H1 (cell line): Measurements from ENCODE around the gene CLBA1. TPM values are rescaled to one million over a fixed set of nuclear protein-coding genes. Genes with fewer than 3 reads are reported as not detected.
"Not testable (repeated sequence)": the region's sequence is repeated elsewhere in the genome, so short reads cannot be mapped to it uniquely, and the experiment has no call there.

ENCODE experiments used
- CTCF ChIA-PET: fragments of 300-600 bp; sonication (Branson Sonifier 250); formaldehyde crosslinking; loops from one replicate; lab custom pipeline; 2021; ENCODE audit not compliant: partially characterized antibody; lab: Charles Lee
- POLR2A ChIA-PET: fragments of 300-600 bp; sonication (Branson Sonifier 250); formaldehyde crosslinking; loops from one replicate; lab custom pipeline; 2021; ENCODE audit warnings: inconsistent platforms; ENCODE audit not compliant: partially characterized antibody; lab: Charles Lee
- DNase-seq, 2 experiments: peaks; one replicate each; pipeline versions ENCODE4 v3.0.0 to v3.0.0-alpha.2; 2010 to 2022; ENCODE audit warnings: low spot score in 2 of 2, low read depth in 1 of 2, mixed read lengths in 1 of 2
- FAIRE-seq: peaks from 2 replicates; lab custom pipeline; 2011; peaks lifted over from hg19 to GRCh38; lab: Jason Lieb, UNC
- H2AFZ ChIP-seq: 2 replicates; pipeline ENCODE4 v1.8.1; 2012; ENCODE audit warnings: low read length, inconsistent platforms
- H2AK5ac ChIP-seq: 2 replicates; pipeline ENCODE4 v1.6.1; 2013; ENCODE audit warnings: low read depth, low read length
- H2BK120ac ChIP-seq: replicated peaks from 2 replicates; pipeline ENCODE3; 2013; ENCODE audit warnings: low read depth, low read length, inconsistent platforms
- H2BK12ac ChIP-seq: 2 replicates; pipeline ENCODE4 v1.6.1; 2013; ENCODE audit warnings: low read depth, low read length
- H2BK15ac ChIP-seq: 2 replicates; pipeline ENCODE4 v1.6.1; 2013; ENCODE audit warnings: low read length
- H2BK20ac ChIP-seq: 2 replicates; pipeline ENCODE4 v1.6.1; 2013; ENCODE audit warnings: low read length
- H2BK5ac ChIP-seq: 2 replicates; pipeline ENCODE4 v1.6.1; 2013; ENCODE audit warnings: low read depth, low read length
- H3K14ac ChIP-seq: 2 replicates; pipeline ENCODE4 v1.6.1; 2013; ENCODE audit warnings: inconsistent platforms; ENCODE audit not compliant: insufficient read length
- H3K18ac ChIP-seq: 2 replicates; pipeline ENCODE4 v1.6.1; 2013; ENCODE audit warnings: low read length; ENCODE audit errors: extremely low read depth
- H3K23ac ChIP-seq: 2 replicates; pipeline ENCODE4 v1.6.1; 2013; ENCODE audit warnings: inconsistent platforms; ENCODE audit not compliant: insufficient read length
- H3K23me2 ChIP-seq: 2 replicates; pipeline ENCODE4 v1.6.1; 2013; ENCODE audit warnings: low read depth, low read length
- H3K27ac ChIP-seq: 2 replicates; pipeline ENCODE4 v1.6.1; 2011; ENCODE audit warnings: low read depth, low read length, inconsistent platforms
- H3K27me3 ChIP-seq, 4 experiments: replicated peaks in 1 of 4; 1 replicate in 1 of 4; 2 replicates in 3 of 4; pipeline versions ENCODE4 v1.6.1 to v1.8.1; 2011 to 2013; ENCODE audit warnings: low read length in 3 of 4, mild to moderate bottlenecking in 3 of 4, inconsistent platforms in 2 of 4, mixed read lengths in 2 of 4, moderate library complexity in 1 of 4; ENCODE audit not compliant: control insufficient read depth in 3 of 4, insufficient read depth in 3 of 4; ENCODE audit errors: extremely low read depth in 1 of 4
- H3K36me3 ChIP-seq, 4 experiments: 2 replicates each; pipeline versions ENCODE4 v1.6.1 to v1.8.1; 2011 to 2013; ENCODE audit warnings: mild to moderate bottlenecking in 4 of 4, low read length in 3 of 4, moderate library complexity in 2 of 4, control low read depth in 1 of 4, inconsistent platforms in 1 of 4; ENCODE audit not compliant: insufficient read depth in 4 of 4, control insufficient read depth in 2 of 4
- H3K4ac ChIP-seq: replicated peaks from 2 replicates; pipeline ENCODE3; 2013; ENCODE audit warnings: low read length, low read depth, mixed read lengths, inconsistent platforms; ENCODE audit not compliant: insufficient read length
- H3K4me1 ChIP-seq, 4 experiments: replicated peaks in 1 of 4; 1 replicate in 1 of 4; 2 replicates in 3 of 4; pipeline versions ENCODE4 v1.6.1 to v1.8.1; 2011 to 2013; ENCODE audit warnings: low read length in 3 of 4, inconsistent platforms in 2 of 4, mixed read lengths in 1 of 4; ENCODE audit not compliant: insufficient read depth in 4 of 4, control insufficient read depth in 3 of 4
- H3K4me2 ChIP-seq, 2 experiments: 2 replicates each; pipeline versions ENCODE4 v1.6.1 to v1.8.1; 2011 to 2013; ENCODE audit warnings: low read depth in 2 of 2, low read length in 2 of 2, control low read depth in 1 of 2, inconsistent platforms in 1 of 2, mild to moderate bottlenecking in 1 of 2; ENCODE audit not compliant: insufficient read depth in 1 of 2
- H3K4me3 ChIP-seq, 4 experiments: fragments of 200-600, 300-600 bp in 1 of 4; sonication (generic), shearing (Covaris generic), sonication (Bioruptor Twin) in 1 of 4; 2 replicates each; pipeline versions ENCODE4 v1.5.1 to v1.8.1; 2011 to 2016; ENCODE audit warnings: low read length in 4 of 4, low read depth in 3 of 4, control low read depth in 2 of 4, inconsistent platforms in 2 of 4, mild to moderate bottlenecking in 2 of 4, mixed read lengths in 1 of 4, moderate library complexity in 1 of 4; ENCODE audit not compliant: insufficient read depth in 2 of 4; ENCODE audit errors: extremely low read depth in 1 of 4
- H3K56ac ChIP-seq: replicated peaks from 2 replicates; pipeline ENCODE3; 2013; ENCODE audit warnings: low read depth, mild to moderate bottlenecking, mixed read lengths, low read length, inconsistent platforms; ENCODE audit not compliant: insufficient read length
- H3K79me1 ChIP-seq: 2 replicates; pipeline ENCODE4 v1.6.1; 2013; ENCODE audit warnings: low read depth, low read length, control low read depth
- H3K79me2 ChIP-seq, 2 experiments: 2 replicates each; pipeline versions ENCODE4 v1.6.1 to v1.8.1; 2012 to 2013; ENCODE audit warnings: low read length in 2 of 2, mild to moderate bottlenecking in 2 of 2, inconsistent platforms in 1 of 2; ENCODE audit not compliant: insufficient read depth in 2 of 2, control insufficient read depth in 1 of 2
- H3K9ac ChIP-seq, 4 experiments: replicated peaks in 1 of 4; 1 replicate in 1 of 4; 2 replicates in 3 of 4; pipeline versions ENCODE4 v1.6.1 to v1.8.1; 2011 to 2013; ENCODE audit warnings: low read depth in 3 of 4, low read length in 3 of 4, control low read depth in 2 of 4, mild to moderate bottlenecking in 2 of 4, moderate library complexity in 2 of 4, inconsistent platforms in 1 of 4; ENCODE audit errors: extremely low read depth in 1 of 4
- H3K9me3 ChIP-seq, 2 experiments: 2 replicates each; pipeline versions ENCODE4 v1.6.1 to v1.8.1; 2012 to 2013; ENCODE audit warnings: mild to moderate bottlenecking in 2 of 2, moderate library complexity in 2 of 2, control low read depth in 1 of 2, inconsistent platforms in 1 of 2, low read depth in 1 of 2, low read length in 1 of 2, mixed read lengths in 1 of 2; ENCODE audit not compliant: insufficient read depth in 2 of 2
- H4K20me1 ChIP-seq, 2 experiments: replicated peaks in 1 of 2; 2 replicates each; pipeline versions ENCODE3 to v1.8.1; 2011 to 2013; ENCODE audit warnings: inconsistent platforms in 2 of 2, low read length in 2 of 2, mild to moderate bottlenecking in 1 of 2; ENCODE audit not compliant: insufficient read depth in 2 of 2, control insufficient read depth in 1 of 2
- H4K5ac ChIP-seq: 2 replicates; pipeline ENCODE4 v1.6.1; 2013; ENCODE audit warnings: low read length, low read depth, mixed read lengths, inconsistent platforms; ENCODE audit not compliant: insufficient read length
- H4K8ac ChIP-seq: 2 replicates; pipeline ENCODE4 v1.8.0; 2013; ENCODE audit warnings: mild to moderate bottlenecking, moderate library complexity, low read length, inconsistent platforms; ENCODE audit not compliant: insufficient read depth; ENCODE audit errors: extremely low read depth
- H4K91ac ChIP-seq: replicated peaks from 2 replicates; pipeline ENCODE3; 2013; ENCODE audit warnings: low read length, mixed read lengths, inconsistent platforms; ENCODE audit not compliant: insufficient read length
- WGBS, 2 experiments: shearing (Covaris generic) in 1 of 2; methylation state at CpG; one replicate each; pipeline versions ENCODE4 v1.1.6 to v1.1.7; 2013 to 2015; ENCODE audit warnings: low lambda C conversion rate in 2 of 2, mixed read lengths in 2 of 2, inconsistent platforms in 1 of 2, low coverage in 1 of 2, missing lambda C conversion rate in 1 of 2; ENCODE audit not compliant: insufficient replicate concordance in 2 of 2, insufficient coverage in 1 of 2, insufficient read length in 1 of 2; ENCODE audit errors: extremely low coverage in 1 of 2, missing lambda C conversion rate in 1 of 2; 5-methylcytosine and 5-hydroxymethylcytosine counted together
- polyA plus RNA-seq, 7 experiments: library from polyadenylated mRNA; depleted of rRNA in 3 of 7; stranded (reverse) in 5 of 7; unstranded in 2 of 7; fragments of >200 nt in 5 of 7; fragments of 200-250 nt in 2 of 7; gene quantifications; 1 replicate in 5 of 7; 2 replicates in 1 of 7; 4 replicates in 1 of 7; pipeline versions ENCODE4 v1.2.1 to v1.2.3, GENCODE V29; 2011 to 2013; ENCODE audit warnings: missing spikeins in 2 of 7, mixed read lengths in 2 of 7
- total RNA-seq: library from RNA; stranded (reverse); fragmentation: NEBNext Ultra II Directional; extraction: Animal tissue kit (Norgen Biotek cat#: 25700); gene quantifications from 2 replicates; pipeline ENCODE4 v1.2.1, GENCODE V29; 2021

CLBA1 gene
- total and polyA plus RNA-seq, 2 of the 8 experiments (the other 6 are each of a cell fraction or from before 2014, with no cell fraction given) = 1.6 to 2.4 TPM

- H3K4ac ChIP-seq, H3K27ac ChIP-seq, POLR2A ChIA-PET, H4K20me1 ChIP-seq, H3K36me3 ChIP-seq, H2BK5ac ChIP-seq, H2BK120ac ChIP-seq, H3K4me2 ChIP-seq, H4K91ac ChIP-seq, FAIRE-seq, H3K9ac ChIP-seq, H2BK20ac ChIP-seq, H3K23ac ChIP-seq, H3K56ac ChIP-seq, H3K4me3 ChIP-seq, H3K18ac ChIP-seq, H3K14ac ChIP-seq, H4K8ac ChIP-seq, H3K4me1 ChIP-seq, H3K79me2 ChIP-seq, DNase-seq, H2BK12ac ChIP-seq, H4K5ac ChIP-seq, H3K79me1 ChIP-seq, H3K23me2 ChIP-seq, H2AFZ ChIP-seq, H2BK15ac ChIP-seq, H3K27me3 ChIP-seq, H2AK5ac ChIP-seq: not testable (repeated sequence)
- WGBS, 2 experiments = 85% methylated on average over 17 of the region's 20 CpGs; no CpG with 5 or more reads in 1 of the 2 experiments
- H3K9me3 ChIP-seq = peaks cover 0 to 71% of the 10 kb centered on the region in 2 experiments; a peak in 1 of 4 replicates
- CTCF ChIA-PET = interaction anchor here (0.6 kb wide), 1 partner anchor 89 kb away, joined by 3 read pairs; no protein-coding TSS in a partner anchor
Measured at GRCh38 chr14:104945266-104945665, 40.3 kb upstream of the CLBA1 start.
